ENCODE measurements around the gene AHDC1.
"Not testable (repeated sequence)": the region's sequence is repeated elsewhere in the genome, so short reads cannot be mapped to it uniquely, and the experiment has no call there.

The AHDC1 gene

GRCh38 chr1:27633640-27634176 is 29.8 kb upstream of the AHDC1 start:
- no peak for DNase-seq

GRCh38 chr1:27633298-27633610 is 29.3 kb upstream of the AHDC1 start:
- DNase-seq, result no peak

- DNase-seq, result no peak
These were observed 28.7 kb upstream of the AHDC1 start for GRCh38 chr1:27632387-27633297.

- no peak for DNase-seq
These were observed 27.0 kb upstream of the AHDC1 start for GRCh38 chr1:27630859-27631491.

GRCh38 chr1:27628712-27629111 is 24.8 kb upstream of the AHDC1 start:
- no peak for DNase-seq

- DNase-seq, result not testable (repeated sequence)
These were observed 23.8 kb upstream of the AHDC1 start for GRCh38 chr1:27627733-27628132.

- no peak for DNase-seq
These were observed 23.1 kb upstream of the AHDC1 start for GRCh38 chr1:27627061-27627460.

GRCh38 chr1:27626031-27626935 is 22.3 kb upstream of the AHDC1 start:
- DNase-seq, result no peak

- no peak for DNase-seq
These were observed 20.7 kb upstream of the AHDC1 start for GRCh38 chr1:27624467-27625178.

- DNase-seq, result no peak
These were observed 19.6 kb upstream of the AHDC1 start for GRCh38 chr1:27623327-27624212.

GRCh38 chr1:27622828-27623227 is 18.9 kb upstream of the AHDC1 start:
- no peak for DNase-seq

- DNase-seq, result no peak
These were observed 17.3 kb upstream of the AHDC1 start for GRCh38 chr1:27621051-27621920.

- not testable (repeated sequence) for DNase-seq
These were observed 16.0 kb upstream of the AHDC1 start for GRCh38 chr1:27619782-27620438.

- DNase-seq, result no peak
These were observed 14.6 kb upstream of the AHDC1 start for GRCh38 chr1:27618341-27619082.

- DNase-seq, result no peak
These were observed 13.5 kb upstream of the AHDC1 start for GRCh38 chr1:27617420-27617819.

- DNase-seq, result no peak
These were observed 12.5 kb upstream of the AHDC1 start for GRCh38 chr1:27616441-27616840.

GRCh38 chr1:27615346-27616192 is 11.6 kb upstream of the AHDC1 start:
- DNase-seq, result no peak
